Common myeloid progenitor, CD34-positive (primary cell): ENCODE measurements around the gene C17orf113.

Experiments used
- CTCF ChIA-PET: fragments of 350-600 bp; sonication (Branson Sonifier 250); formaldehyde crosslinking; loops from one replicate; lab custom pipeline; 2021; ENCODE audit warnings: antibody characterized with exemption; lab: Charles Lee
- POLR2A ChIA-PET: fragments of 350-600 bp; sonication (Branson Sonifier 250); formaldehyde crosslinking; loops from one replicate; lab custom pipeline; 2021; ENCODE audit warnings: antibody characterized with exemption; lab: Charles Lee
- DNase-seq, 3 donors: peaks; one replicate each; pipeline versions ENCODE4 v3.0.0 to v3.0.0-alpha.2; 2013
- H3K27ac ChIP-seq, 2 experiments: 1 replicate in 1 of 2; 2 replicates in 1 of 2; pipeline ENCODE4 v1.7.0; 2013; ENCODE audit warnings: inconsistent platforms in 2 of 2, low read length in 2 of 2, mild to moderate bottlenecking in 2 of 2, low read depth in 1 of 2, moderate library complexity in 1 of 2; ENCODE audit not compliant: severe bottlenecking in 2 of 2, insufficient read depth in 1 of 2, poor library complexity in 1 of 2
- H3K27me3 ChIP-seq, 5 experiments: replicated peaks in 2 of 5; 1 replicate in 3 of 5; 2 replicates in 2 of 5; pipeline versions ENCODE4 v1.6.1 to v1.7.0; 2013; ENCODE audit warnings: low read length in 4 of 5, mild to moderate bottlenecking in 2 of 5, moderate library complexity in 2 of 5, inconsistent platforms in 1 of 5; ENCODE audit not compliant: insufficient read depth in 5 of 5, control insufficient read depth in 4 of 5
- H3K36me3 ChIP-seq, 4 experiments: 1 replicate in 2 of 4; 2 replicates in 2 of 4; pipeline versions ENCODE4 v1.6.1 to v1.7.0; 2013; ENCODE audit warnings: low read length in 3 of 4, control low read depth in 1 of 4, mild to moderate bottlenecking in 1 of 4; ENCODE audit not compliant: control insufficient read depth in 4 of 4, insufficient read depth in 4 of 4
- H3K4me1 ChIP-seq, 4 experiments: 1 replicate in 3 of 4; 2 replicates in 1 of 4; pipeline versions ENCODE4 v1.6.1 to v1.7.1; 2013; ENCODE audit warnings: low read length in 3 of 4, mild to moderate bottlenecking in 3 of 4, control low read depth in 1 of 4, inconsistent platforms in 1 of 4, moderate library complexity in 1 of 4; ENCODE audit not compliant: control insufficient read depth in 4 of 4, insufficient read depth in 4 of 4; ENCODE audit errors: control extremely low read depth in 1 of 4
- H3K4me3 ChIP-seq, 7 experiments: 1 replicate in 4 of 7; 2 replicates in 3 of 7; pipeline versions ENCODE4 v1.5.1 to v1.7.0; 2013; ENCODE audit warnings: mild to moderate bottlenecking in 7 of 7, low read length in 6 of 7, moderate library complexity in 6 of 7, inconsistent platforms in 2 of 7, low read depth in 2 of 7, control low read depth in 1 of 7; ENCODE audit not compliant: insufficient read depth in 4 of 7, control insufficient read depth in 1 of 7; ENCODE audit errors: extremely low read depth in 1 of 7
- H3K9me3 ChIP-seq, 5 experiments: 1 replicate in 4 of 5; 2 replicates in 1 of 5; pipeline versions ENCODE4 v1.6.1 to v1.7.1; 2013; ENCODE audit warnings: low read length in 4 of 5, mild to moderate bottlenecking in 2 of 5, inconsistent platforms in 1 of 5, low read depth in 1 of 5, moderate library complexity in 1 of 5; ENCODE audit not compliant: control insufficient read depth in 4 of 5, insufficient read depth in 2 of 5; ENCODE audit errors: control extremely low read depth in 1 of 5
- WGBS: methylation state at CpG from one replicate; pipeline ENCODE4 v1.1.5; 2013; ENCODE audit not compliant: insufficient coverage; 5-methylcytosine and 5-hydroxymethylcytosine counted together

The C17orf113 gene

DNA sequence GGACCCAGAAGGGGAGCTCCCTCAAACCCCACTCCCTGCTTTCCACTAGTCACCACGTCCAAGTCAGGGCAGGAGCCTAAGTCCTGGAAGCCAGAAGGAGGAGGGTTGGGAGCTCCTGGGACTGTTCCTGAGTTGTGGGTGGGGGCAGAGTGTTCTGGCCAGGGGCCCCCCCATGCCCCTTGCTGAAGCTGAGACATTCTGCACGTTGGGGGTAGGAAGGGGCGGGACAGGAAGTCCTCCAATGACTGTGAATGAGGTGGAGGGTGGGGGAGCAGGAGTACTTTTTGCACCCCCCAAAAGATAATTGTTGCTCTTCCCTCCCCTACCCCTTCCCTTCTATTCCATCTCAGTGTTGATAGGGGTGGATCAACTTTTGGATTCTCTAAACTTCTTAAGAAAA is 21.4 kb upstream of the C17orf113 start:
- POLR2A ChIA-PET: interaction anchor here (0.6 kb wide), 1 partner anchor 14 kb away, joined by 7 read pairs; no protein-coding TSS in a partner anchor
- no CpG with 5 or more reads among the region's 3 CpGs for WGBS
- CTCF ChIA-PET: interaction anchor here (0.7 to 2.2 kb wide), 12 partner anchors 14 to 46 kb away, joined by 3 to 11 read pairs (median 3); no protein-coding TSS in a partner anchor

DNA sequence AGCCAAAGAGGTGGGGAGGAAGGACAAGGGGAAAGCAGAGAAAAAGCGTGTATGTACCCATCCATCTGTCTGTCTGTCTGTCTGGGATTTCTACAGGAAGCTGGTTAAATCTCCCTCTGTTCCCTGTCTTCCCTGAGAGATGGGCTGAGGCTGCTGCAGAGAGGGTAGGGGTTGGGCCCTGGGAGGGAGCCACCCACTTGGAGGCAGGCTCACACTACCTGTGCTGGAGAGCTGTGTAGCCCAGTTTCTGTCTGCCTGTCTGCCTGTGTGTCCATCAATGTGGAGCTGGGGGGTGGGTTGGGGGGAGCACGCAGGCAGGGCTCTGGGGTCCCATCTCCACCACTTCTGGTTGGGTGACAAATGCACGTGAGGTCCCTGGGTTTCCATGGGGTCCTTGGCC is 18.6 kb upstream of the C17orf113 start:
- H3K4me3 ChIP-seq: no peak overlapping the region
- no peaks in the 10 kb centered on the region for H3K27me3 ChIP-seq
- ChIA-PET CTCF (interaction anchor here (1.8 to 5.6 kb wide), 7 partner anchors 9 to 46 kb away, joined by 6 to 90 read pairs (median 15); partner anchors contain the start of genes DHX58, KAT2A and ZNF385C), POLR2A (no interaction called here)
- WGBS: 100% methylated on average over 3 of the region's 3 CpGs
- no peaks in the 10 kb centered on the region for H3K9me3 ChIP-seq
- H3K4me1 ChIP-seq: peaks cover 0 to 42% (median 31%) of the 10 kb centered on the region in 4 experiments
- H3K27ac ChIP-seq: no peak overlapping the region
- no peaks in the 10 kb centered on the region for H3K36me3 ChIP-seq
- no peak for DNase-seq

More for the DNA sequence above, 21.4 kb upstream of the C17orf113 start:
- peak in 2 of 3 donors; percentile 18 to 34 for DNase-seq
- Histone ChIP-seq H3K27me3 (no peaks in the 10 kb centered on the region), H3K9me3 (no peaks in the 10 kb centered on the region), H3K4me1 (peaks cover 0 to 28% (median 21%) of the 10 kb centered on the region in 4 experiments), H3K27ac (no peak overlapping the region), H3K36me3 (no peaks in the 10 kb centered on the region), H3K4me3 (peak overlapping the region in 6 of 7 experiments; percentile 53 to 77 (median 65))

DNA sequence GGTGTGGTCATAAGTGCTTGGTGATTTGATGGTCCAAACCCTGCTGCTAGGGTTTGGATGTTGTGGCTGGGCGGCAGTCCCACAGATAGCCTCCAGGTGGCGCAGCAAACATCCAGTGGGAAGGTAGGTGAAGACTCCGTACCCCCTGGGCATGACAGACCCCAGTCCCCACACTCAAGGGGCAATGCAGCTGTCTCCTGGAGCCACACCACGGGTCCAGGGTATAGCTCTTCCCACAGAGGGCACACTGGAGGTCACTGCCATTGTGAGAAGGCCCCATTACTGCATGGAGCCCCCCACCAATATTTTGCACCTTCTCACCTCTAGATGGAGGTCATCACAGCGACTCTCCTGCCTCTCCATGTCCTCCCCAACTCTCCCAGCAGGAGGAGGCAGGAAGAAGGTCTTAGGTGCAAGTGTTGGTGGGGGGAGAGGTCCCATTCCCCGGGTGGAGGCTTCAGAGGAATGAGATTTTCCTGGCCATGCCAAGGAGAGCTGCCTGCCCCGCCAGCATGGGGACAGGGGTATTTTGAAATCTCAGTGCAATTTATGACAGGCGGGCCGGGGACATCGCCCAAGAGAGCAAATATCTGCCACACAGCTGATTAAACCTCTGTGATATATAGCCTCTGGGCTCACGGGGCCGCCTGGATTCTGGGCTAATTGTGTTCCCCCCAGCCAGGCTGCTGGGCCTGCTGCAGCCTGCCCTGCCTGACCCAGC is 17.1 kb upstream of the C17orf113 start:
- ChIA-PET POLR2A (interaction anchor here (0.6 kb wide), 2 partner anchors 22 to 724 kb away, joined by 3 read pairs; no protein-coding TSS in a partner anchor), CTCF (interaction anchor here (0.6 to 5.6 kb wide), 20 partner anchors 8 to 1128 kb away, joined by 3 to 90 read pairs (median 6); partner anchors contain the start of genes DHX58, KAT2A, NKIRAS2 and ZNF385C)
- DNase-seq: peak; percentile 59 to 69 (median 59)
- 62% methylated on average over 10 of the region's 12 CpGs for WGBS
- H3K27ac ChIP-seq: no peak overlapping the region
- H3K27me3 ChIP-seq: no peaks in the 10 kb centered on the region
- H3K4me3 ChIP-seq: no peak overlapping the region
- no peaks in the 10 kb centered on the region for H3K36me3 ChIP-seq
- peaks cover 0 to 42% (median 37%) of the 10 kb centered on the region in 4 experiments for H3K4me1 ChIP-seq
- H3K9me3 ChIP-seq: no peaks in the 10 kb centered on the region

DNA sequence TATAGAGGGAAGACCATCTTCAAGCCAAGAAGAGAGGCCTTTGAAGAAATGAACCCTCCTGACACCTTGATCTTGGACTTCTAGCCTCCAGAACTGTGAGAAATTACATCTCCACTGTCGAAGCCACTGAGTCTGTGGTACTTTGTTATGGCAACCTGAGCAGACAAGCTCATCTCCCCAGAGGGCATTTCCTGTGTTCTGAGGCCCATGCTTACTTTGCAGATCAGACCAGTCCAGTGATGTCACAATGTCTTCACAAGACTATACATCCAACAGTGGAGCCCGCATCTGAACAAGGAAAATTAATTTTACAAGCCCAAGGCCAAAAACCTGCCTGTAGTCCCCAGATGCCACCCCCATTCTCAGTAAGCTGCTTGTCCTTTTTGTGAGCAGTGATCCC is 14.8 kb upstream of the C17orf113 start:
- 100% methylated on average over 1 of the region's 2 CpGs for WGBS
- CTCF ChIA-PET: interaction anchor here (0.7 to 5.6 kb wide), 20 partner anchors 9 to 134 kb away, joined by 3 to 90 read pairs (median 8); partner anchors contain the start of genes DHX58, DNAJC7, KAT2A and NKIRAS2

DNA sequence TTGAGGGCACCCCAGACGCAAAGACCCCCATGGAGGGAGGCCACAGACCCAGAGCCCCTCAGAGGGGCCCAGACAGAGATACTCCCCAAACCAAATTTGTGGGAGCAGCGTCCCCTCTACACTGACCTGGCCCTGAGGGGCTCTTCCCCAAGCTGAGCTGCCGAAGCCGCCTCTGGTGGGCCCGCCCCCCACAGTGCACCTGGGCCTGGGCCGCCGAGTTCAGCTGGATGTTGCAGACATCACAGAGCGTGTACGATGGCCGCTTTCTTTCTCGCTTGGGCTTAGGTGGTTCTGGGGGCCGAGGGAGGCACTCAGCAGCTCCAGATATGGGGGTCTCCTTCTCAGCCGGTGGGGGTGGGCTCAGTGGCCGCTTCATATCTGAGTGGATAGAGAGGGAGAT is 12.3 kb upstream of the C17orf113 start:
- H3K27ac ChIP-seq: no peak overlapping the region

More for the DNA sequence above, 14.8 kb upstream of the C17orf113 start:
- no peak overlapping the region for H3K27ac ChIP-seq
- H3K36me3 ChIP-seq: no peaks in the 10 kb centered on the region
- POLR2A ChIA-PET: interaction anchor here (0.6 to 1.4 kb wide), 2 partner anchors 10 to 24 kb away, joined by 3 to 4 read pairs; no protein-coding TSS in a partner anchor
- no peak for DNase-seq
- H3K9me3 ChIP-seq: no peaks in the 10 kb centered on the region
- H3K27me3 ChIP-seq: no peaks in the 10 kb centered on the region
- H3K4me3 ChIP-seq: no peak overlapping the region
- peaks cover 0 to 44% (median 26%) of the 10 kb centered on the region in 4 experiments for H3K4me1 ChIP-seq

DNA sequence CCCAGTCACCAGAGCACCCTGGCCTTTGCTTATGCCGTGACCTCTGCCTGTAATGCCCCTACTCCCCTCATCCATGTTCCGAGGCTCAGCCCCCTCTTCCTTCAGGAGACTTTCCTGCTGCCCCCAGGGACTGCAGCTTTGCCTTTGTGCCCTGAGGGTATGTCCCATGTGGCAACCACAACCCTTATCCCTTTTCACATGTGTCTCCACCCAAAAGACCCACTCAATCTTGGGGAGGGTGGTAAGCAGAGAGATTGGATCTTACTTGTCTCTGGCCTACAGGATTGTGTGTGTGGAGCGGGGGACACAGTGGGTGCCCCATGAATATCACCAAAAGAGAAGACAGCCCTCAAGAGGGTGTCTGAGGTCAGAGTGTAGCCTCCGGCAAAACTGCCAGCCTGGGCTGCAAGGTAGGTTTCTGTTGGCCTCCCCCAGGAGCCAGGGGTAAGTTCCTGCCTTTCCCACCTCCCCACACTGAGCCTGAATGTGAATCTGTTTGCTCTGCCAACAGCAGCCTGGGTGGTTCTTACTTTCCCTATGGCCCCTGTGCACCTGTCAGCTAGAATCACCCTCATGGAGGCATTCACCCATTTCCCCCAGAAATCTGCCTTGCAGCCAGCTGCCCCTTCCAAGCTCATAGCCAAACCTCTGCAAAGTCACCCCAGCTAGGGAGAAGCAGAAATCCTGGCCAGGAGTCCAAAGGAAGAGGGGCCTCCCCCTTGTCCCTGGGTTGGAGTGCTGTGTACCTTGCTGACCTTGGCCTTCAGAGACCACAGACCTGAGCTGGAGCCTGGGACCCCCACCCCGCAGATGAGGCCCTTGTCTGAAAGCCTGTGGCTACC is 11.5 kb upstream of the C17orf113 start:
- H3K9me3 ChIP-seq: no peaks in the 10 kb centered on the region
- no peaks in the 10 kb centered on the region for H3K36me3 ChIP-seq
- no peak for DNase-seq
- 59% methylated on average over 4 of the region's 5 CpGs for WGBS
- POLR2A ChIA-PET: no interaction called here
- H3K27ac ChIP-seq: no peak overlapping the region
- no peak overlapping the region for H3K4me3 ChIP-seq
- no peaks in the 10 kb centered on the region for H3K27me3 ChIP-seq
- H3K4me1 ChIP-seq: peaks cover 0 to 50% (median 28%) of the 10 kb centered on the region in 4 experiments
- CTCF ChIA-PET: interaction anchor here (0.9 to 3.0 kb wide), 8 partner anchors 8 to 58 kb away, joined by 3 to 12 read pairs (median 6); partner anchors contain the start of gene ZNF385C

More for the DNA sequence above, 12.3 kb upstream of the C17orf113 start:
- Histone ChIP-seq H3K36me3 (no peaks in the 10 kb centered on the region), H3K4me1 (peaks cover 0 to 50% (median 29%) of the 10 kb centered on the region in 4 experiments), H3K4me3 (no peak overlapping the region), H3K27me3 (no peaks in the 10 kb centered on the region), H3K9me3 (no peaks in the 10 kb centered on the region)
- no peak for DNase-seq
- WGBS: 95% methylated on average over 11 of the region's 14 CpGs
- ChIA-PET POLR2A (no interaction called here), CTCF (interaction anchor here (0.9 to 1.9 kb wide), 5 partner anchors 9 to 58 kb away, joined by 3 to 6 read pairs (median 4); no protein-coding TSS in a partner anchor)
